Breast epithelium (tissue), 3 donors: ENCODE measurements around the gene TBC1D26.
"Not testable (repeated sequence)": the region's sequence is repeated elsewhere in the genome, so short reads cannot be mapped to it uniquely, and the experiment has no call there.

ENCODE experiments used
- POLR2A ChIP-seq: fragments of 450-650 bp; IDR thresholded peaks from one replicate; pipeline ENCODE4 v1.6.1; 2016; ENCODE audit warnings: antibody characterized with exemption, mild to moderate bottlenecking, moderate library complexity
- POLR2AphosphoS5 ChIP-seq, 3 donors: sonication (generic); formaldehyde crosslinking; IDR thresholded peaks; one replicate each; pipeline ENCODE4 v1.6.1; 2017; ENCODE audit warnings: antibody characterized with exemption in 3 of 3
- TF ChIP-seq, protein P1 (sequence below), 3 donors: fragments of 450-650 bp; IDR thresholded peaks; one replicate each; pipeline ENCODE4 v1.5.1; 2016 to 2017; ENCODE audit warnings: antibody characterized with exemption in 3 of 3, mild to moderate bottlenecking in 3 of 3, moderate library complexity in 3 of 3

GRCh38 chr17:15699937-15700336 lies 32.1 kb upstream of the TBC1D26 start:
- TF ChIP-seq, protein P1, sequence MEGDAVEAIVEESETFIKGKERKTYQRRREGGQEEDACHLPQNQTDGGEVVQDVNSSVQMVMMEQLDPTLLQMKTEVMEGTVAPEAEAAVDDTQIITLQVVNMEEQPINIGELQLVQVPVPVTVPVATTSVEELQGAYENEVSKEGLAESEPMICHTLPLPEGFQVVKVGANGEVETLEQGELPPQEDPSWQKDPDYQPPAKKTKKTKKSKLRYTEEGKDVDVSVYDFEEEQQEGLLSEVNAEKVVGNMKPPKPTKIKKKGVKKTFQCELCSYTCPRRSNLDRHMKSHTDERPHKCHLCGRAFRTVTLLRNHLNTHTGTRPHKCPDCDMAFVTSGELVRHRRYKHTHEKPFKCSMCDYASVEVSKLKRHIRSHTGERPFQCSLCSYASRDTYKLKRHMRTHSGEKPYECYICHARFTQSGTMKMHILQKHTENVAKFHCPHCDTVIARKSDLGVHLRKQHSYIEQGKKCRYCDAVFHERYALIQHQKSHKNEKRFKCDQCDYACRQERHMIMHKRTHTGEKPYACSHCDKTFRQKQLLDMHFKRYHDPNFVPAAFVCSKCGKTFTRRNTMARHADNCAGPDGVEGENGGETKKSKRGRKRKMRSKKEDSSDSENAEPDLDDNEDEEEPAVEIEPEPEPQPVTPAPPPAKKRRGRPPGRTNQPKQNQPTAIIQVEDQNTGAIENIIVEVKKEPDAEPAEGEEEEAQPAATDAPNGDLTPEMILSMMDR (IDR thresholded peaks at IDR 0.05), result not testable (repeated sequence)
- TF ChIP-seq POLR2A; POLR2AphosphoS5 (IDR thresholded peaks at IDR 0.05): not testable (repeated sequence)
